Measurements from ENCODE around the gene MAP1LC3B2. TPM values are rescaled to one million over a fixed set of nuclear protein-coding genes. Genes with fewer than 3 reads are reported as not detected.

MAP1LC3B2 gene
- total RNA-seq, 1 experiment from 2014 or later = 1.5 TPM

DNA sequence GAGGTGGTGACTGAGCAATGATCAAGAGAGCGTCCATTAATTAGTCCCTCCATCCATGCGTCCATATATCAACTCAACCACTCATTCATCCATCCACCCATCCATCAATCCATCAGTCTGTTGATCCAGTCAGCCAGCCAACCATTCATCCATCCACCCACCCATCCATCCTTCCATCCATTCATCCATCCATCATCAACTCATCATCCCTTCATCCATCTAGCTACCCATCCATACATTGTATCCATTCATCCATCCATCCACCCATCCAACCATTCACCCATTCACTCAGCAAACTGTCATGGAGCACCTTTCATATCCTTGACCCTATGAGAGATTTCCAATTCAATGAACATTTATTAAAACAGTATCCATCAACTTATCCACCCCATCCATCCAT lies 28.1 kb downstream of the MAP1LC3B2 start:
- no peak overlapping the region; a peak in 1 of 7 replicates for H3K27ac Mint-ChIP-seq
- WGBS (ENCODE audit: extremely low coverage, insufficient read length, low lambda C conversion rate) = no CpG with 5 or more reads among the region's 2 CpGs
- H3K9me3 Mint-ChIP-seq = peaks cover 11 to 15% of the 10 kb centered on the region in 2 experiments
- Histone ChIP-seq H2AFZ (ENCODE audit: low read length) (no peak overlapping the region), H4K8ac (replicated peaks; ENCODE audit: insufficient read length, low read depth, low read length) (no peak overlapping the region), H3K23ac (ENCODE audit: insufficient read length, low read depth, low read length) (no peak overlapping the region), H3K56ac (ENCODE audit: insufficient read length, low read depth, low read length) (no peak overlapping the region), H3K4me1 (ENCODE audit: insufficient read depth, low read length) (no peaks in the 10 kb centered on the region; the same call in 1 of the 2 replicates), H3K79me1 (ENCODE audit: insufficient read depth, low read depth, low read length, poor library complexity, severe bottlenecking) (no peaks in the 10 kb centered on the region), H3K9me3 (ENCODE audit: control insufficient read depth, low read depth, low read length) (peaks cover 10% of the 10 kb centered on the region), H3K79me2 (ENCODE audit: insufficient read depth, low read length) (no peaks in the 10 kb centered on the region), H2BK15ac (ENCODE audit: low read depth, low read length) (no peak overlapping the region), H3T11ph (ENCODE audit: low read length) (no peak overlapping the region), H2AK5ac (ENCODE audit: insufficient read length, low read length) (no peak overlapping the region), H3K4ac (ENCODE audit: low read depth, low read length) (no peak overlapping the region), H3K4me2 (ENCODE audit: insufficient read depth, insufficient read length, low read length) (no peak overlapping the region), H3K14ac (ENCODE audit: insufficient read depth, low read length) (no peak overlapping the region), H3K9ac (ENCODE audit: extremely low read depth, insufficient read length, low read length) (no peak overlapping the region), H3K18ac (ENCODE audit: insufficient read length, low read depth, low read length) (no peak overlapping the region), H4K20me1 (ENCODE audit: control insufficient read depth, insufficient read depth, insufficient read length) (no peaks in the 10 kb centered on the region), H3K27ac (ENCODE audit: insufficient read length, low read depth, low read length) (no peak overlapping the region), H4K91ac (ENCODE audit: insufficient read length, low read depth, low read length) (no peak overlapping the region), H2BK120ac (ENCODE audit: low read depth, low read length, poor library complexity, severe bottlenecking) (no peak overlapping the region), H2BK5ac (ENCODE audit: insufficient read length, low read length) (no peak overlapping the region), H2BK20ac (ENCODE audit: low read depth, low read length, poor library complexity, severe bottlenecking) (no peak overlapping the region), H4K5ac (ENCODE audit: insufficient read length, low read depth, low read length) (no peak overlapping the region), H3K23me2 (ENCODE audit: insufficient read length, low read depth, low read length, poor library complexity, severe bottlenecking) (no peaks in the 10 kb centered on the region), H3K27me3 (ENCODE audit: insufficient read depth, low read length) (no peaks in the 10 kb centered on the region), H2BK12ac (ENCODE audit: insufficient read length, low read depth, low read length) (no peak overlapping the region)
- H3K4me3 Mint-ChIP-seq = no peak overlapping the region
- peaks cover 4% of the 10 kb centered on the region; the same call in 1 of the 2 replicates for H3K27me3 Mint-ChIP-seq (ENCODE audit: low read depth)
- DNase-seq = no peak
- TF ChIP-seq, protein P1, sequence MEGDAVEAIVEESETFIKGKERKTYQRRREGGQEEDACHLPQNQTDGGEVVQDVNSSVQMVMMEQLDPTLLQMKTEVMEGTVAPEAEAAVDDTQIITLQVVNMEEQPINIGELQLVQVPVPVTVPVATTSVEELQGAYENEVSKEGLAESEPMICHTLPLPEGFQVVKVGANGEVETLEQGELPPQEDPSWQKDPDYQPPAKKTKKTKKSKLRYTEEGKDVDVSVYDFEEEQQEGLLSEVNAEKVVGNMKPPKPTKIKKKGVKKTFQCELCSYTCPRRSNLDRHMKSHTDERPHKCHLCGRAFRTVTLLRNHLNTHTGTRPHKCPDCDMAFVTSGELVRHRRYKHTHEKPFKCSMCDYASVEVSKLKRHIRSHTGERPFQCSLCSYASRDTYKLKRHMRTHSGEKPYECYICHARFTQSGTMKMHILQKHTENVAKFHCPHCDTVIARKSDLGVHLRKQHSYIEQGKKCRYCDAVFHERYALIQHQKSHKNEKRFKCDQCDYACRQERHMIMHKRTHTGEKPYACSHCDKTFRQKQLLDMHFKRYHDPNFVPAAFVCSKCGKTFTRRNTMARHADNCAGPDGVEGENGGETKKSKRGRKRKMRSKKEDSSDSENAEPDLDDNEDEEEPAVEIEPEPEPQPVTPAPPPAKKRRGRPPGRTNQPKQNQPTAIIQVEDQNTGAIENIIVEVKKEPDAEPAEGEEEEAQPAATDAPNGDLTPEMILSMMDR (conservative IDR thresholded peaks at IDR 0.05) = no peak
- H3K36me3 Mint-ChIP-seq (ENCODE audit: insufficient read depth in 1 of 3, low read depth in 3 of 3) = peaks cover 9 to 13% (median 10%) of the 10 kb centered on the region in 3 experiments
- peaks cover 15 to 17% of the 10 kb centered on the region in 2 experiments for H3K4me1 Mint-ChIP-seq
